Measurements from ENCODE around the gene ARHGAP42.

Gene ARHGAP42

DNA sequence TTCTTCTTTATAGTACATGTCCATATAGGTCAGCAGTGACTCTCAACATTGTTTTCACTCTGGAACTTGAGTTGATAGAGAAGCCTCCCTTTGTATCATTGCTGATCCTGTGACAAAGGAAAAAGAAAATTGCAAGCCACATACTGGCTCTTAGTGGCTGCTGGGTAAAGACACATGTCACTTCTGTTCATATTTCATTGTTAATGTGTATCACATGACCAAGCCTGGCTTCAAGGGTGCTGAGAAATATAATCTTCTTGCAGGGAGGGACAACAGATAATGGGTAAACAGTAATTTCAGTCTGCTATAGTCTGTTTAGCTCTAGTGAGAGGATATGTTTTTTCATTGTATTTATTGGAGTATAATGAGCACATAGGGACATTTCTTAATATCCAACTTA, 269.3 kb downstream of the ARHGAP42 start:
- DNase-seq (ENCODE audit: extremely low read depth in 1 of 2, low read depth in 1 of 2): no peak

DNA sequence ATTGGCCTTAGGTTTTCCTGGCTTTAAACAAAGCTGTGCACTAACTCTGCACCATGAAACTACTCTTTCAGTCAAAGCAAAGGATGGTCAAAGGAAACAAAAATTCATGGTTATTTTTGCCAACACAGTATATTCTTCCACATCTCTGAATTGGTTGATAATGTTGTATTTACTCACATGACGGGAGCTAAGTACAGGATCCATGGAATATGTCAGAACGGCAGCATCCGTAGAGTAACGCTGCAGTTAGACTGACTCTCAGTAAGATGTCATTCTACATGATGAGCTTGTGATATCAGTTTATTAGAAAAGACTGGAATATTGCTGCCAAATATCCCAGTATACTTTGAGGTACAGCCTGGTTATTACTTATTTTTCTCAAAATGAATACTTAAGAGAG, 270.4 kb downstream of the ARHGAP42 start:
- DNase-seq (ENCODE audit: extremely low read depth in 1 of 2, low read depth in 1 of 2): no peak

DNA sequence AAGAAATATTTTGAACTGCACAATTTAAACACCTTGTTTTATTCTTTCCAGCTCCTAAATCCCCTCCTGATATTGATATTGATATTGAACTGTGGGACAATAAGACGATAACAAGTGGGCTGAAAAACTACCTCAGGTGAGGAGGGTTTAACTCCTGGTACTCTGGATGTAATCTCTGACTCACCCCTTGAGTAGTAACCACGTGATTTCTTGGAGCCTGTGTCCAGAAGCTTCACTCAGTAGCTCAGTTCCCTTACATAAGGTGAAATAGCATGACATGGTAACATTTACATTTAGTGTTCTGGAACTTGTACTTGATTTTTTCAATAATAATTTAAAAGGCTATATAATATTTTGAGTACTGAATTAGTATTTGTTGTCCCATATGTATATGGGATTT, 274.5 kb downstream of the ARHGAP42 start:
- no peak for DNase-seq (ENCODE audit: extremely low read depth in 1 of 2, low read depth in 1 of 2)

- no peak for DNase-seq (ENCODE audit: extremely low read depth in 1 of 2, low read depth in 1 of 2)
These were observed 276.3 kb downstream of the ARHGAP42 start for GRCh38 chr11:100963375-100963774.

GRCh38 chr11:100964435-100964834, 277.3 kb downstream of the ARHGAP42 start:
- DNase-seq (ENCODE audit: extremely low read depth in 1 of 2, low read depth in 1 of 2): no peak

GRCh38 chr11:100965346-100965745, 278.3 kb downstream of the ARHGAP42 start:
- no peak for DNase-seq (ENCODE audit: extremely low read depth in 1 of 2, low read depth in 1 of 2)

DNA sequence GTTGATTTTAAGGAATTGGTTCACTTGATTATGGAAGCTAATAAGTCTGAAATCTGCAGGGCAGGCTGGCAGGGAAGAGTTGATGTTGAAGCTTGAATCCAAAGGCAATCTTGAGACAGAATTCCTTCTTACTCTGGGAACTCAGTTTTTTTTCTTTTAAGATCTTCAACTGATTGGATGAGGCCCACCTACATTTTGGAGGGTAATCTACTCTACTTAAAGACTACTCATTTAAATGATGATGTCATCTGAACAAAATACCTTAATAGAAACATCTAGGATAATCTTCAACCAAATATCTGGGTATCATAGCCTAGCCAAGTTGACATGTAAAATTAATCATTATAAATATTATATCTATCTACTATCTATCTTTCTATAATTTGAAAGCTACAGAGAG, 279.3 kb downstream of the ARHGAP42 start:
- DNase-seq (ENCODE audit: extremely low read depth in 1 of 2, low read depth in 1 of 2): no peak

GRCh38 chr11:100969008-100969407, 281.9 kb downstream of the ARHGAP42 start:
- DNase-seq (ENCODE audit: extremely low read depth in 1 of 2, low read depth in 1 of 2): no peak

DNA sequence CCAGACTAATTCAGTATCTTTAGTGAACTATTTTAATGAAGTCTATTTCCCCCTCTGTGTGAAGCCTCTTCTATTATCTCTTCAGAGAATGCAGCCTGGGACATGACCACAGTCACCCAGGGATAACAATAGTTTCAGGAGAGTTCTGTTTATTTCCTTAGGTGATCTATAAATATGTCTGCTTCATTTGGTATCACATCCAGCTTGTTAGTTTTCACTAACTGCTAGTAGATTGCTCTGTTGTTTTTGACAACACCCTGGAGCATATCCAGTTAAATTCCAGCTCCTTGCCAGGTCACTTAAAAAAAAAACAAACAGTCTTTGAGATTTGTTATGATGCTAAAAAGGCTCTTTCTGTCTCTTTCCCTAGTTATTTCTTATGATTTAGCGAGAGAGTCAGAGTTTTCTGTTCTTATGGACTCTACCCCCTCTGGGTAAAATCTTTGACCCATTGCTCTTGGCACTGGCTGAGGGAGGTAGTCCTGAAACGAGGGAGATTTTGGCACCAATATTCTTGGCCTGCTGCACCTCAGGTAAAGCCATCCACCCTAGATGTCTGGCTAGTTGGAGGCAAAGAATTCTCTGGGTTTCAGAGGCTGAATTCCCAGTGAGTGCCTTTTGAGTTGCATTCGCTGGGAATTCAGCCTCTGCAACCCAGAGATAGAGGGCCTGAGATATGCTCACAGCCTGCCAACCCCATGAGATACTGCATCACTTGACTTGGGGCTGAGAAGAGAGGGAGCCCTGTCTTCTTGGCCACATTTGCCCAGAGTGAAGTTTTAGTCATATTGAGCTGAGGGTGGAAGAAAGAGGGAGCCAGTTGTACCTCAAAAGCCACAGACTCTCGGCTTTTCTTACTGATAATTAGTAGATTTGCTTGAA, 283.4 kb downstream of the ARHGAP42 start:
- DNase-seq (ENCODE audit: extremely low read depth in 1 of 2, low read depth in 1 of 2): no peak

GRCh38 chr11:100972046-100972445, 285.0 kb downstream of the ARHGAP42 start:
- no peak for DNase-seq (ENCODE audit: extremely low read depth in 1 of 2, low read depth in 1 of 2)

DNA sequence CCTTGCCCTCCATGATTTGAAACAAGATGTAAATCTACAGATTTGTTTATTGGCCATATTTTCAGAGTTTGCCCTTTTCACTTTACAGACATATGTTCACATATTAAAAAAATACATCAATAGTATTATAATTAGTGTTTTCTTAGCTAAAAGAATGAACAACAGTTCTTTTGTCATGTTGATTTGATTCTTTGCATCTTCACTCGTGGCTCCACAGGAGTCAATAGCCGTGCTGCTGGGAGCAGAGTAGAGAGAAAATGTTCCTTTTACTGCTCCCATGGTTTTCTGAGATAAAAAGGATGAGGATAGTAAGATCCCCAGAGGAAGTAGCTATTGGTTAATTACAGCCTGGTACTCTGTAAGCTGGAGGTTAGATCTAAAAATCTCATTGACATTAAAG, 291.4 kb downstream of the ARHGAP42 start:
- DNase-seq (ENCODE audit: extremely low read depth in 1 of 2, low read depth in 1 of 2): no peak

DNA sequence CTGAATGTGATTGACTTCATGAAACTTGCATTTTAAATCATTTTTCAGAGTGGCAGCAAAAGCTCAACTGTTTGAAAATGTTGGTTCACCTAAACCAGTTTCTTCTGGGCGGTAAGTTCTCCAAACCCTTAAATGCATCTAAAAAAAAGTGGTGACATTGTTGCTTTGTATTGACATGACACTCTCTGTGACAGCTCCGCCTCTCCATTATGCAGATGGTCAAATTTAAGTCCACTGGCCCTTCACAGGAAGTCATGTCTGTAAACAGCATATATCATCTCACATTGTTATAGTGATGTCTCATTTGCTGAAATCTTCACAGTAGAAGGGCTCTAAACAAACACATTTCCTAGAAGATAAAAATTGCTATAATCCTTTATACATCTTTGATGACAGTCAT, 291.9 kb downstream of the ARHGAP42 start:
- DNase-seq (ENCODE audit: extremely low read depth in 1 of 2, low read depth in 1 of 2): no peak

DNA sequence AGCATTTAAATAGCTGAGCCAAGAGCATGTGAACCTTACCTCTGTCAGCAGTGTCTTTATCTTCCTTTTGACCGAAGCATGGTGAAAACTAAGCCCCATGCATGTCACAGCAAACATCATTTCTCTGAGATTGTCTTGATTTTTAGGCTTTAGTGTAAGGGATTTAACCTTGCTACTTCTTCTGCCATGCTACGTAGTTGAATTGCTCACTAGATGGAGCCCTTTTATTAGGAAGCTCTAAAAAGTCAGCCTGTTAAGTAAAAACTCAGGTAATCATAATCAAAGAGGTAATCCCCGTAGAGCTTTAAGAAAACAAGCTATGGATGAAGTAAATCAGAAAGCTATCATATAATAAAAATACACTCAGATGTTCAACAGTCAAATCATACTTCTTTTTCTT, 293.1 kb downstream of the ARHGAP42 start:
- no peak for DNase-seq (ENCODE audit: extremely low read depth in 1 of 2, low read depth in 1 of 2)

- no peak for DNase-seq (ENCODE audit: extremely low read depth in 1 of 2, low read depth in 1 of 2)
These were observed 294.2 kb downstream of the ARHGAP42 start for GRCh38 chr11:100981196-100981824.

- no peak for DNase-seq (ENCODE audit: extremely low read depth in 1 of 2, low read depth in 1 of 2)
These were observed 297.6 kb downstream of the ARHGAP42 start for GRCh38 chr11:100984668-100985067.

DNA sequence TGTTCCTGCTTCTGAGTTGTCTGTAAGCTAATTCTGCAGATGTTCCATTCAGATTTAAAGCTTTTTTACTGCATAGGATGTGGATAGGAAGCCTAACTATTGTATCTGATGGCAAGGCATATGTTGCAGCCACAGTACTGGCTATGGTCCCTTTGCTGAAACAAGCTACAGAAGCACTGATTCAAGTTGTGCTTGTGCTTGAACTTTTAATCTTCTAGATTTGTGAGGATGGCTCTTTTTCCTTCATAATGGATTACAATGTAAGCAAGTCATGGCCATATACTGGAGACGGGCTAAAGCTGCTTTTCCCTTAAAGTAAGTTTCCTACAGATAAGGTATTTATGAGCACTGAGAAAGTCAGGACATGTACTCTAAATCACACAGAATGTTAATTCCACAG, 303.8 kb downstream of the ARHGAP42 start:
- DNase-seq (ENCODE audit: extremely low read depth in 1 of 2, low read depth in 1 of 2): no peak

- no peak for DNase-seq (ENCODE audit: extremely low read depth in 1 of 2, low read depth in 1 of 2)
These were observed 304.5 kb downstream of the ARHGAP42 start for GRCh38 chr11:100991541-100991940.

GRCh38 chr11:100994966-100995365, 307.9 kb downstream of the ARHGAP42 start:
- no peak for DNase-seq (ENCODE audit: extremely low read depth in 1 of 2, low read depth in 1 of 2)

- DNase-seq (ENCODE audit: extremely low read depth in 1 of 2, low read depth in 1 of 2): no peak
These were observed 312.7 kb downstream of the ARHGAP42 start for GRCh38 chr11:100999756-101000155.

DNA sequence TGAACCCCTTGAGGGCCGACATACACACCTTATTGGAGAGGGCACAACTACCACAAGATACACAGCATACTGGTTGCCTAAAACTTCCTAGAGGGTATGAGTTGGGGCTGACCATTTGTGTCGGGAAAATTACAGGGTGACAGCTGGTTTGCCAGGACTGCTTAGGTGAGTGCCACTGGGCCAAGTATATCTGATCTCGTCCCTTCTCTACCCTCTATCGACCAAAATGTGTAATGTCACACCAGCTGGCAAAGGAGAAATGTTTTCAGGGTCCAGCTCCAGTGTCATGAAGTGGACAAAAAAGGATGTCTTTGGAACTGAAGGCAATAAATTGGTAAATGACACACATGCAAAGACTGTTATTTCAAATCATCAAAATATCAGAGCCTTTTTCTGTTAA, 316.4 kb downstream of the ARHGAP42 start:
- DNase-seq (ENCODE audit: extremely low read depth in 1 of 2, low read depth in 1 of 2): no peak

- DNase-seq (ENCODE audit: extremely low read depth in 1 of 2, low read depth in 1 of 2): no peak
These were observed 322.0 kb downstream of the ARHGAP42 start for GRCh38 chr11:101008961-101009689.

DNA sequence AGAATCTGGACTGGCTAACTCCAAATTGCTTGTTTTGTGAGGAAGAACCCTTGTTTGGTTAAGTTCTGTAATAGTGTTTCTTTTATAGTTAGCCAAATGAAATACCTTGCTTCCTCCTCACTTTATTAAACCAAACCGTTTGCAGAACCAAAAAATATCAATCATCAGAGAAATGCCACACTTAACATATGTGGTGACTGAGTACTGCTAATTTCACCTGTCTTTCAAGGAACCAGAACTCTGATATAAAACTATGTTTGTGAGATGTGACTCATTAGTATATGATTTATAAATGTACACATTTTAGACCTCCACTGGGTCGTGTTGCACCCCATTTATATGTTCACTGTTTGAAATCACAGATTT, 322.6 kb downstream of the ARHGAP42 start:
- no peak for DNase-seq (ENCODE audit: extremely low read depth in 1 of 2, low read depth in 1 of 2)
